Activated CD4-positive, alpha-beta T cell treated with anti-CD3 and anti-CD28 coated beads, Interleukin-2, amount 50 U/mL, for 24 hours (primary cell): Measurements from ENCODE around the gene TGFBR3L.
"Not testable (repeated sequence)": the region's sequence is repeated elsewhere in the genome, so short reads cannot be mapped to it uniquely, and the experiment has no call there.

ENCODE experiments used
- DNase-seq, 2 donors: peaks; one replicate each; pipeline ENCODE4 v3.0.0-alpha.2; 2020; ENCODE audit warnings: low read depth in 1 of 2, low spot score in 1 of 2

Gene TGFBR3L

GRCh38 chr19:7916103-7916954 is 1.7 kb downstream of the TGFBR3L start:
- DNase-seq, result peak in 1 of 2 donors; percentile 46

GRCh38 chr19:7916955-7917266 is 2.3 kb downstream of the TGFBR3L start:
- DNase-seq, result no peak

GRCh38 chr19:7917267-7918061 is 2.8 kb downstream of the TGFBR3L start:
- no peak for DNase-seq

- not testable (repeated sequence) for DNase-seq
These were observed 3.5 kb downstream of the TGFBR3L start for GRCh38 chr19:7918062-7918614.

GRCh38 chr19:7918615-7919421 is 4.2 kb downstream of the TGFBR3L start:
- no peak for DNase-seq

GRCh38 chr19:7919610-7920518 is 5.2 kb downstream of the TGFBR3L start, which contains the start of gene SNAPC2:
SNAPC2 (plus strand) TSS chr19:7920338; CDS start chr19:7920367, 29 bp downstream.
- DNase-seq, result peak; percentile 95 to 96

- peak; percentile 97 to 99 for DNase-seq
These were observed 6.1 kb downstream of the TGFBR3L start for GRCh38 chr19:7920519-7921301.

- DNase-seq, result no peak
These were observed 6.8 kb downstream of the TGFBR3L start for GRCh38 chr19:7921302-7921966.

- DNase-seq, result no peak
These were observed 7.6 kb downstream of the TGFBR3L start for GRCh38 chr19:7921967-7922835.

GRCh38 chr19:7922836-7923195 is 8.2 kb downstream of the TGFBR3L start:
- no peak for DNase-seq

- no peak for DNase-seq
These were observed 8.9 kb downstream of the TGFBR3L start for GRCh38 chr19:7923295-7924191.

- DNase-seq, result no peak
These were observed 9.6 kb downstream of the TGFBR3L start for GRCh38 chr19:7924241-7924640.

GRCh38 chr19:7924651-7925170 is 10.1 kb downstream of the TGFBR3L start:
- no peak for DNase-seq

GRCh38 chr19:7925171-7925851 is 10.7 kb downstream of the TGFBR3L start:
- DNase-seq, result peak; percentile 44 to 67

- peak; percentile 60 to 62 for DNase-seq
These were observed 11.5 kb downstream of the TGFBR3L start, which contains the start of gene CTXN1 for GRCh38 chr19:7926021-7926726. CTXN1 (minus strand) TSS chr19:7926135; CDS start chr19:7925538, 597 bp downstream.
